Esophagus squamous epithelium (tissue), 5 donors: ENCODE results near the gene DNAJC18. TPM values are rescaled to one million over a fixed set of nuclear protein-coding genes. Genes with fewer than 3 reads are reported as not detected.

Source experiments
- DNase-seq: peaks from one replicate; lab custom pipeline; 2025; lab: John Stamatoyannopoulos, UW
- H3K27ac ChIP-seq, 4 donors: fragments of 200-600 bp; sonication (generic); one replicate each; pipeline ENCODE4 v1.5.1; 2016 to 2019; ENCODE audit warnings: mild to moderate bottlenecking in 1 of 4
- H3K27me3 ChIP-seq, 4 donors: fragments of 200-600 bp; sonication (generic); 1 replicate in 3 of 4; 2 replicates in 1 of 4; pipeline versions ENCODE4 v1.5.1 to v1.6.0; 2017 to 2021; ENCODE audit warnings: antibody characterized with exemption in 1 of 4
- H3K36me3 ChIP-seq, 3 donors: fragments of 200-600 bp; sonication (generic); one replicate each; pipeline ENCODE4 v1.5.1; 2016 to 2019
- H3K4me1 ChIP-seq, 3 donors: fragments of 200-600 bp; sonication (generic); one replicate each; pipeline ENCODE4 v1.5.1; 2017 to 2019
- H3K4me3 ChIP-seq, 4 donors: fragments of 200-600 bp; sonication (generic); 1 replicate in 3 of 4; 2 replicates in 1 of 4; pipeline ENCODE4 v1.5.1; 2016 to 2019; ENCODE audit warnings: mild to moderate bottlenecking in 2 of 4, moderate library complexity in 1 of 4
- H3K9me3 ChIP-seq, 3 donors: fragments of 200-600 bp; sonication (generic); one replicate each; pipeline ENCODE4 v1.5.1; 2016 to 2019
- POLR2A ChIP-seq, 4 donors: fragments of 450-650 bp; IDR thresholded peaks; one replicate each; pipeline ENCODE4 v1.6.1; 2017; ENCODE audit warnings: antibody characterized with exemption in 4 of 4, mild to moderate bottlenecking in 4 of 4, moderate library complexity in 3 of 4
- WGBS, 2 donors: methylation state at CpG; one replicate each; pipeline ENCODE4 v1.1.5; 2018; 5-methylcytosine and 5-hydroxymethylcytosine counted together
- intact Hi-C: fragments of 100-400 bp; cut with DNase I; formaldehyde crosslinking; loops from one replicate; pipeline ENCODE4 v1.15.0; 2022
- total RNA-seq, 4 donors: library from RNA; depleted of rRNA; stranded (reverse); fragments of >200 nt; gene quantifications; one replicate each; pipeline ENCODE4 v1.1.0, GENCODE V29; 2016
- TF ChIP-seq, protein P1 (sequence below), 6 experiments: fragments of 450-650 bp in 4 of 6; fragments of 200-600 bp in 2 of 6; sonication (generic) in 2 of 6; IDR thresholded peaks; one replicate each; pipeline ENCODE4 v1.5.1; 2016 to 2019; ENCODE audit warnings: antibody characterized with exemption in 6 of 6, mild to moderate bottlenecking in 4 of 6, moderate library complexity in 4 of 6
- donor health status: DM: yes; HTN: yes; CAD: no.

DNAJC18 gene
- total RNA-seq, 4 donors from 2014 or later = 0.53 to 6.9 (median 3.9) TPM

DNA sequence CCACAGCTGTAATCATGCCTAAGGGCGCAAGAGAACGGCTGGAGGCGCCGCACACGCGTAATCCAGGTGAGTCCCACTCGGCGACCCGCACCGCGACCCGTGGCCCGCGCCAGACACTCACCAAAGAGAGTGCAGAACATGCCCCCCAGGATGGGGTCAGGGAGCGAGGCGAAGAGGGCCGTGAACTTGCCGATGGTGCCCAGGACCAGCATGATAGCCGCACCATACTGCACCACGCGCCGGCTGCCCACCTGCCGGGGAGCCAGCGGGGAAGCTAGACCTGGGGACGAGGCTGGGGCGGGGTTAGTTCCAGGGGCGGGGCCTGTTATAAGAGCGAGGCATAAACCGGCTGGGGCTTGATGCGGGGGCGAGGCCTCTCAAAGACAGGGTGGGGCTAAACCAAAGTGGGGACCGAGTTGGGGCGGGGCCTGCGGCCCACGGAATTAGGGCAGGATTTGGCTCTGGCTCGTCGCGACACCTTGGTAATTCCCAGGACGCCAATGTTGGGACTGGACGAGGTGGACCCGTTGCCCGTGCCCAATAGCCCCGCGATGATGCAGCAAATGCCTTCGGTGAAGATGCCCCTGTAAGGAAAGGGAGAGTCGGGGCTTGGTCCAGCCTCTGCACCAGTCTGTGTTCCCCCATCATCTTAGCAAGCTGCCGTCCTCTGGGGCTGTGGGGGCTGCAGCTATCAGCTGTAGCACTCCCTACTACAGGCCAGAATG is 61.1 kb downstream of the DNAJC18 start:
- peaks cover 5 to 27% (median 6%) of the 10 kb centered on the region in 3 donors for H3K4me1 ChIP-seq
- no peaks in the 10 kb centered on the region for H3K9me3 ChIP-seq
- DNase-seq = no peak
- intact Hi-C loops = no loop called here
- no peak overlapping the region for H3K4me3 ChIP-seq
- no peaks in the 10 kb centered on the region for H3K27me3 ChIP-seq
- no peak overlapping the region for H3K27ac ChIP-seq
- TF ChIP-seq, protein P1, sequence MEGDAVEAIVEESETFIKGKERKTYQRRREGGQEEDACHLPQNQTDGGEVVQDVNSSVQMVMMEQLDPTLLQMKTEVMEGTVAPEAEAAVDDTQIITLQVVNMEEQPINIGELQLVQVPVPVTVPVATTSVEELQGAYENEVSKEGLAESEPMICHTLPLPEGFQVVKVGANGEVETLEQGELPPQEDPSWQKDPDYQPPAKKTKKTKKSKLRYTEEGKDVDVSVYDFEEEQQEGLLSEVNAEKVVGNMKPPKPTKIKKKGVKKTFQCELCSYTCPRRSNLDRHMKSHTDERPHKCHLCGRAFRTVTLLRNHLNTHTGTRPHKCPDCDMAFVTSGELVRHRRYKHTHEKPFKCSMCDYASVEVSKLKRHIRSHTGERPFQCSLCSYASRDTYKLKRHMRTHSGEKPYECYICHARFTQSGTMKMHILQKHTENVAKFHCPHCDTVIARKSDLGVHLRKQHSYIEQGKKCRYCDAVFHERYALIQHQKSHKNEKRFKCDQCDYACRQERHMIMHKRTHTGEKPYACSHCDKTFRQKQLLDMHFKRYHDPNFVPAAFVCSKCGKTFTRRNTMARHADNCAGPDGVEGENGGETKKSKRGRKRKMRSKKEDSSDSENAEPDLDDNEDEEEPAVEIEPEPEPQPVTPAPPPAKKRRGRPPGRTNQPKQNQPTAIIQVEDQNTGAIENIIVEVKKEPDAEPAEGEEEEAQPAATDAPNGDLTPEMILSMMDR (IDR thresholded peaks at IDR 0.05) = no peak
- TF ChIP-seq POLR2A (IDR thresholded peaks at IDR 0.05) = no peak
- H3K36me3 ChIP-seq = peaks cover 0 to 9% (median 0%) of the 10 kb centered on the region in 3 donors
- WGBS, 2 donors = 81 to 83% methylated on average over 26 to 40 of the region's 47 CpGs

DNA sequence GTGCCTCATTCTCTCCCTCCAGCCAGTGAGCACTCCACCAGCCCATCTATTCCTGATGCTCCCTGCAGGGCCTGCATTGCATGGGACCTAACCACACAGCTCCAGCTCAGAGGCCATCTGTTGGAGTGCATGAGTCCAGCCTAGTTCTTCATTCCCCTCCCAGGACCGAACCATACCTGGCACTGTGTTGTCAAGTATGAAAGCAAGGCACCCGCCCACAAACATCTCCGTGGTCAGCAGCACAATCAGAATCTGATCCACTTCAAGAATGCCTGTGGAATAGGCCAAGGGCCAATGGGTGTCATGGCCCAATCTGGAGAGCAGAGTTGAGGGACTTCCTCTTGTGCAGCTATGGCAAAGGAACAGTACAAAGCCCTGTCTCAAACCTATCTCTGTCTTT is 62.1 kb downstream of the DNAJC18 start:
- intact Hi-C loops = no loop called here
- no peak overlapping the region for H3K27ac ChIP-seq
- no peak overlapping the region for H3K4me3 ChIP-seq
- peaks cover 0 to 19% (median 0%) of the 10 kb centered on the region in 3 donors for H3K36me3 ChIP-seq
- 82 to 100% methylated on average over 2 to 3 of the region's 3 CpGs for WGBS, 2 donors
- peaks cover 5 to 31% (median 6%) of the 10 kb centered on the region in 3 donors for H3K4me1 ChIP-seq
- H3K9me3 ChIP-seq = no peaks in the 10 kb centered on the region
- DNase-seq = no peak
- TF ChIP-seq, protein P1 (IDR thresholded peaks at IDR 0.05) = no peak
- TF ChIP-seq POLR2A (IDR thresholded peaks at IDR 0.05) = no peak
- no peaks in the 10 kb centered on the region for H3K27me3 ChIP-seq

DNA sequence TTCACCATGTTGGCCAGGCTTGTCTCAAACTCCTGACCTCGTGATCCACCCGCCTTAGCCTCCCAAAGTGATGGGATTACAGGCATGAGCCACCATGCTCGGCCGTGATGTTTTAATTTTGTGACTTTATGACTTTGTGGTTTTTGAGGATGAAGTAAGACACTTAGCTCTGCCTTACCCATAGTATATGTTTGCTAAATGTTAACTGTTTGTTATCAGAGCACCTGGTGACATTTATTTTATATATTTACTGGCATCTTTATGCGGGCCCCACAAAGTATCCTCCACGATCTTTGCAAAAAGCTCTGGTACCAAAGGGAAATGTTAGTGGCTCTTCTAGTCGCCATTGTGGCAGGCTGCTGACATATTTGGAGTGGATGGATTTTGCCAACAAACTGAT is 63.0 kb downstream of the DNAJC18 start:
- WGBS, 2 donors = 90% methylated on average over 7 of the region's 7 CpGs
- TF ChIP-seq POLR2A (IDR thresholded peaks at IDR 0.05) = no peak
- TF ChIP-seq, protein P1 (IDR thresholded peaks at IDR 0.05) = no peak

DNA sequence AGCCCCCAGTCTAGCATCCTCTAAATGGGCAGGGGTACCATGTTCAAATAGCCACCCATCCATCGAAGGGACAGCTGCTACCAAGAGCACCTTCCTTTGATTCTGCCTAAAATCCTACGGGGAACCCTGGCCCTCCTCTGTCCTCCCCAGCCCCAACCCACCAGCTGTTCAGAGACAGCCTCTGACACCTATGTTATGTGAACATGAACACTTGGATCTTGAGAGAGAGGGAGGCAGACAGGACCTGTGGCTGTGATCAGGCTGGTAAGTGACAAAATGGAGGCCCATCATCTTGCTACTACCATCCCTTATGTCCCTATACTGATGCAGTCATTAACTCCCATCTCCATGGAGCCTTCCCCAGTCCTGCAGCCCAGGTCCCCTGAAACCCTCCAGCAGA is 64.4 kb downstream of the DNAJC18 start:
- Histone ChIP-seq H3K4me1 (peaks cover 5 to 31% (median 6%) of the 10 kb centered on the region in 3 donors), H3K27me3 (no peaks in the 10 kb centered on the region), H3K36me3 (peaks cover 0 to 42% (median 11%) of the 10 kb centered on the region in 3 donors), H3K4me3 (no peak overlapping the region), H3K9me3 (no peaks in the 10 kb centered on the region), H3K27ac (no peak overlapping the region)
- 78 to 100% methylated on average over 2 of the region's 2 CpGs for WGBS, 2 donors
- no peak for DNase-seq
- intact Hi-C loops = no loop called here
- TF ChIP-seq POLR2A (IDR thresholded peaks at IDR 0.05) = no peak

More for the DNA sequence above, 63.0 kb downstream of the DNAJC18 start:
- Histone ChIP-seq H3K27ac (no peak overlapping the region), H3K4me3 (no peak overlapping the region), H3K9me3 (no peaks in the 10 kb centered on the region), H3K4me1 (peaks cover 5 to 31% (median 6%) of the 10 kb centered on the region in 3 donors), H3K36me3 (peaks cover 0 to 28% (median 0%) of the 10 kb centered on the region in 3 donors), H3K27me3 (no peaks in the 10 kb centered on the region)
- DNase-seq = no peak
- intact Hi-C loops = no loop called here

DNA sequence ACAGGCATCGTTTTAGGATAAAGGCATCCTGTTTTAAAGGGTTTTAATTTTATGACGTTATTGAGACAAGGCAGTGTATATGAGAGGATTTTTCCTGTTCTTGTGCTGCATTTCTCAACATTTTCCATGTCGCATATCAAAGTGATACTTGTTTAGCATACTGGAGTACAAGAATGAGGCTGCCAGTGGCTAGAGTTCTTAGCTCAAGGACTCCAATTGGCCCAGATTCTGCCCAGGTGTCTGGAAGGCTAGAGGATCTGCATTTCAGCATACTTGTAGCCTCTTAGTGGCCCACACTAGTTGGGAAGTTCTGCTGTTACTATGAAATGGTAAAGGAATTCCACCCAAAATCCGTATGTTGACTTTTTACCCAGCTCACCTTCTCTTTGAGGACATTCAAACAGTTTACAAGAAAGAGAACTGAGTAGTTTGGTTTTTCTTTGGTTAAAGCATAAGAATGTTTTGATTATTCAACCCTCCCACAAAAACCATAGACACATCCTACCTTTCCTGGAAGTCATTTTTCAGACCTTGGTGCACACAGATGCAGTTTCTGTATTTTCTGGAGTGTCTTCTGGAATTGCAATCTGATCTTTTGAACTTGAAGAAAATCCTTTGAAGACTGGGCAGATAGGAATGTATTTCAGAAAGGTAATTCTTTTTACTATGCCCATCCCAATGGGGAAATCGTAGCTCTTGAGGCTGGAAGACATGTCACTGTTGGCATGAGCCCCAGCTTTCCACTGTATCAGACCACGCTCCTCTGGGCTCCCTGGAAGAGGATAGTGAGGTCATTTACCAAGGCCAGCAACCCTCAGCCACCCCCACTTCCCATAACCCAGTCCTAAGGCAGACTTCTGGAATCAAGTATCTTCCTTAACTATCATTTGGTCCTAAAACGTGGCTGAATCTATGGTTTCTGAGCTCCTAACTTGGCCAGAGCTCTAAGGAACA is 67.6 kb downstream of the DNAJC18 start:
- H3K4me3 ChIP-seq = no peak overlapping the region
- TF ChIP-seq POLR2A (IDR thresholded peaks at IDR 0.05) = no peak
- TF ChIP-seq, protein P1 (IDR thresholded peaks at IDR 0.05) = no peak
- H3K9me3 ChIP-seq = no peaks in the 10 kb centered on the region
- no peak for DNase-seq
- WGBS, 2 donors = 75 to 82% methylated on average over 7 of the region's 7 CpGs
- no peak overlapping the region for H3K27ac ChIP-seq
- intact Hi-C loops = no loop called here
- H3K4me1 ChIP-seq = peaks cover 5 to 19% (median 6%) of the 10 kb centered on the region in 3 donors
- no peaks in the 10 kb centered on the region for H3K27me3 ChIP-seq
- H3K36me3 ChIP-seq = peaks cover 0 to 74% (median 15%) of the 10 kb centered on the region in 3 donors
